IPS-20b (cell line): ENCODE measurements around the gene CALHM3.
"Not testable (repeated sequence)": the region's sequence is repeated elsewhere in the genome, so short reads cannot be mapped to it uniquely, and the experiment has no call there.

Experiments
- H3K27ac ChIP-seq: one replicate; pipeline ENCODE4 v1.5.1; 2013; ENCODE audit warnings: low read length
- H3K27me3 ChIP-seq: 2 replicates; pipeline ENCODE4 v1.6.1; 2013; ENCODE audit warnings: mild to moderate bottlenecking, low read length, inconsistent platforms; ENCODE audit not compliant: insufficient read depth
- H3K36me3 ChIP-seq: 2 replicates; pipeline ENCODE4 v1.6.1; 2013; ENCODE audit warnings: low read depth, mild to moderate bottlenecking, inconsistent platforms, low read length, moderate library complexity; ENCODE audit not compliant: insufficient read depth
- H3K4me1 ChIP-seq: 2 replicates; pipeline ENCODE4 v1.6.1; 2013; ENCODE audit warnings: mild to moderate bottlenecking, control low read depth, inconsistent platforms, low read length, moderate library complexity; ENCODE audit not compliant: insufficient read depth
- H3K4me3 ChIP-seq: 2 replicates; pipeline ENCODE4 v1.5.1; 2013; ENCODE audit warnings: mild to moderate bottlenecking, low read length, inconsistent platforms
- H3K9ac ChIP-seq: 2 replicates; pipeline ENCODE4 v1.6.1; 2013; ENCODE audit warnings: low read depth, mild to moderate bottlenecking, inconsistent platforms, low read length, moderate library complexity
- H3K9me3 ChIP-seq: 2 replicates; pipeline ENCODE4 v1.6.1; 2013; ENCODE audit warnings: mild to moderate bottlenecking, low read depth, low read length, inconsistent platforms; ENCODE audit not compliant: insufficient read depth

Gene CALHM3

GRCh38 chr10:103512166-103512565 is 33.1 kb upstream of the CALHM3 start:
- Histone ChIP-seq H3K4me3 (no peak overlapping the region), H3K27ac (no peak overlapping the region), H3K9me3 (no peaks in the 10 kb centered on the region), H3K36me3 (no peaks in the 10 kb centered on the region), H3K4me1 (no peaks in the 10 kb centered on the region), H3K9ac (no peak overlapping the region), H3K27me3 (no peaks in the 10 kb centered on the region)

GRCh38 chr10:103510791-103511752 is 32.0 kb upstream of the CALHM3 start:
- Histone ChIP-seq H3K27me3 (no peaks in the 10 kb centered on the region), H3K4me1 (no peaks in the 10 kb centered on the region), H3K36me3 (no peaks in the 10 kb centered on the region), H3K27ac (no peak overlapping the region), H3K4me3 (no peak overlapping the region), H3K9ac (no peak overlapping the region), H3K9me3 (no peaks in the 10 kb centered on the region)

GRCh38 chr10:103510046-103510685 is 31.1 kb upstream of the CALHM3 start:
- H3K27me3 ChIP-seq = no peaks in the 10 kb centered on the region
- H3K4me1 ChIP-seq = no peaks in the 10 kb centered on the region

GRCh38 chr10:103507235-103508191 is 28.5 kb upstream of the CALHM3 start:
- Histone ChIP-seq H3K4me3 (no peak overlapping the region), H3K27ac (no peak overlapping the region), H3K4me1 (no peaks in the 10 kb centered on the region), H3K9ac (no peak overlapping the region; the same call in 1 of the 2 replicates), H3K36me3 (no peaks in the 10 kb centered on the region), H3K27me3 (no peaks in the 10 kb centered on the region), H3K9me3 (no peaks in the 10 kb centered on the region)

More at GRCh38 chr10:103510046-103510685, 31.1 kb upstream of the CALHM3 start:
- H3K36me3 ChIP-seq = no peaks in the 10 kb centered on the region
- no peaks in the 10 kb centered on the region for H3K9me3 ChIP-seq
- no peak overlapping the region for H3K27ac ChIP-seq
- H3K4me3 ChIP-seq = no peak overlapping the region
- no peak overlapping the region for H3K9ac ChIP-seq

- no peaks in the 10 kb centered on the region for H3K36me3 ChIP-seq
Measured at GRCh38 chr10:103506061-103506460, 27.0 kb upstream of the CALHM3 start.

GRCh38 chr10:103504181-103504783 is 25.2 kb upstream of the CALHM3 start:
- H3K27ac ChIP-seq = no peak overlapping the region
- no peaks in the 10 kb centered on the region for H3K27me3 ChIP-seq
- no peaks in the 10 kb centered on the region for H3K4me1 ChIP-seq

More at GRCh38 chr10:103506061-103506460, 27.0 kb upstream of the CALHM3 start:
- H3K9me3 ChIP-seq = no peaks in the 10 kb centered on the region
- no peak overlapping the region for H3K4me3 ChIP-seq
- no peaks in the 10 kb centered on the region for H3K4me1 ChIP-seq
- H3K27ac ChIP-seq = no peak overlapping the region
- H3K27me3 ChIP-seq = no peaks in the 10 kb centered on the region
- no peak overlapping the region for H3K9ac ChIP-seq

GRCh38 chr10:103503777-103504176 is 24.7 kb upstream of the CALHM3 start:
- not testable (repeated sequence) for H3K27ac ChIP-seq, H3K36me3 ChIP-seq, H3K9ac ChIP-seq, H3K9me3 ChIP-seq, H3K4me3 ChIP-seq, H3K27me3 ChIP-seq, H3K4me1 ChIP-seq

More at GRCh38 chr10:103504181-103504783, 25.2 kb upstream of the CALHM3 start:
- Histone ChIP-seq H3K9ac (no peak overlapping the region), H3K36me3 (no peaks in the 10 kb centered on the region), H3K4me3 (no peak overlapping the region), H3K9me3 (no peaks in the 10 kb centered on the region)

- no peak overlapping the region for H3K27ac ChIP-seq
- no peaks in the 10 kb centered on the region for H3K4me1 ChIP-seq
- H3K27me3 ChIP-seq = no peaks in the 10 kb centered on the region
Measured at GRCh38 chr10:103502849-103503660, 24.0 kb upstream of the CALHM3 start.

GRCh38 chr10:103501186-103501585 is 22.1 kb upstream of the CALHM3 start:
- no peaks in the 10 kb centered on the region for H3K4me1 ChIP-seq
- no peak overlapping the region for H3K9ac ChIP-seq
- no peak overlapping the region for H3K27ac ChIP-seq
- H3K27me3 ChIP-seq = peaks cover 17% of the 10 kb centered on the region
- H3K36me3 ChIP-seq = no peaks in the 10 kb centered on the region
- H3K4me3 ChIP-seq = no peak overlapping the region
- no peaks in the 10 kb centered on the region for H3K9me3 ChIP-seq

More at GRCh38 chr10:103502849-103503660, 24.0 kb upstream of the CALHM3 start:
- H3K36me3 ChIP-seq = no peaks in the 10 kb centered on the region
- H3K9me3 ChIP-seq = no peaks in the 10 kb centered on the region
- no peak overlapping the region for H3K9ac ChIP-seq
- no peak overlapping the region for H3K4me3 ChIP-seq

- no peak overlapping the region for H3K27ac ChIP-seq
- no peak overlapping the region for H3K9ac ChIP-seq
- no peaks in the 10 kb centered on the region for H3K9me3 ChIP-seq
- H3K4me3 ChIP-seq = no peak overlapping the region
- H3K27me3 ChIP-seq = peaks cover 24% of the 10 kb centered on the region
- no peaks in the 10 kb centered on the region for H3K36me3 ChIP-seq
- H3K4me1 ChIP-seq = no peaks in the 10 kb centered on the region
Measured at GRCh38 chr10:103500481-103500880, 21.4 kb upstream of the CALHM3 start.
